HG02610 (cell line): Measurements from ENCODE around the gene FANCD2.
"Not testable (repeated sequence)": the region's sequence is repeated elsewhere in the genome, so short reads cannot be mapped to it uniquely, and the experiment has no call there.

Experiments
- ATAC-seq: cut with Tn5 transposase; IDR thresholded peaks from one replicate; pipeline ENCODE4 v1.9.1; 2021; ENCODE audit warnings: mild to moderate bottlenecking, moderate library complexity; ENCODE audit not compliant: unreplicated experiment

FANCD2 gene

DNA sequence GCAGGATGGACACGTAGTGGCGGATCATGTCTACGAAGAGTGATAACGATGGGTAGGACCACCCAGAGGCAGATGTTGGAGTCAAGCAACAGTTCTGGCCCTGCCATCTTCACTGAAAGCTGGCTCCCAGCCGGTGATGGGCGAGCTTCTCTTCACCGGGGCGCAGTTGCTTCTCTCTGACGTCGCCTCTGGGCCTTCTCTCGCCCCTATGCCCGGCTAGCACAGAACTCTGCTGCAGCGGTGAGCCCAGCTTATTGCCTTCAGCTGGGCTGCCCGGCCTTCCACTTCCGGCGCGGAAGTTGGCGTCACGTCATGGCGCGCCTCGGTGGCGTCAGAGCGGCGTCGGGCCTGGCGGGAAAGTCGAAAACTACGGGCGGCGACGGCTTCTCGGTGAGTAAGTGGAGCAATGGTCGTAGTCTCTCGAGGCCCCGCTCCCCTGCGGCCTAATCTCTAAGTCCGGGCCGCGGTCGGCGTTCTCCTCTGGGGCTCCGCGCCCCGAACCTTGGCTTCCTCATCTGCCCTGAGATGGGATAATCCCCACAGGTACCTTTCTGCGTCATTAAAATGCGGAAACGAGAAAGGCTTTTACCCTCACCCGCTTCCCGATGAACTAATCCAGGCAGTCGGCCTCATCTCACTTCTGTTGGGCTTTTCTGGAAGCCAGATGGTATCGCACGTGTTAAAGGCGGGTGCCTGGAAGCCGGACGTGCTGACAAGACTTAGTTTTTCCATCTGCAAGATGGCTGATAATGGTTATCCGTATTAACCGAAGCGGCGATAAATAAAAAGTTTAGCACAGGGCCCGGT lies at the start of gene FANCD2:
Gene FANCD2 (plus strand): TSS at position 354 of the 807 bp plus-strand sequence. CDS start 2,221 bp downstream, outside the sequence.
- peak; percentile 89 for ATAC-seq

DNA sequence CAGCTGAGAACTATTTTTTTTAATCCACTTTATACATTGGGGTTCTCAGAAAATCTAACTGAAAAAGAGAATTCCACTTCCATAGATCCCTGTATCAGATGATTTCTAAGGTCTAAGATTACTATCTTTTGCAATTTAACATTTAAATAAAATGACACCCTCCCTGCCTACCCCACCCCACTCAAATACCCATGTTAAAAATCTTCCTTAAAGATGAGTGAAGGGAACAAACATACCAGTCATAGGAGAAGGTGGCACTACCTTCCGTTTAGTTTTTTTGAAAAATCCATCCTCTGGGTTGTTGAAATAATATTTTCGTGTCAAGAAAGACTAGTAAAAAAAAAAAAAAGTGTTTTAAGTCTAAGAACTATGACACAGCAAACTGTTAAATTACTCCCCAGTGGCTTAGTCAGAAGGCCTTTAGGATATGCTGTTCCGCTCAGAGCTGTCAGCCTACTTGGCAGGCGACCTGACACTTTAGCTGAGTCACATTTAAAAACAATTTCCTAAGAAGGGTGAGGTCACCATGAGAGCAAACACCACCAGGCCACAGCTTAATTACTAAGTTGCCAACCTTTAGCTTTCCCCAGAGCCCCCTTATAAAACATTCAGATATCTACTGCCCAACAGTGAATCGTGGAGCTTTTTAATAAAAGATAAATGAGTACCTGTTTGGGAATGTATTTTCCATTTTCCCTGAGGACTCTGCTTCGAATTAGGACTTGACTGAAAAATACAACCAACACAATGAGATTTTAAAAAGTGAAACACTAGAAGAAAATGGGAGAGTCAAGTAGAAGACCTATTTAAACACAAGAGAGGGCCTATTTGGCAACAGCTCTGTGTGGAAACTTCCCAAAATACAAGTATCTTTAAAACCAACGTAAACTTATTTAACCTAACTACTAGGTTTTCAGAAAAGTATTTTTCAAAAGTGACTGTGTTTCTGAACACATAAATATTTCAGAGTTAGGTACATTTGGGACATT lies 49.2 kb upstream of the FANCD2 start:
- no peak for ATAC-seq

DNA sequence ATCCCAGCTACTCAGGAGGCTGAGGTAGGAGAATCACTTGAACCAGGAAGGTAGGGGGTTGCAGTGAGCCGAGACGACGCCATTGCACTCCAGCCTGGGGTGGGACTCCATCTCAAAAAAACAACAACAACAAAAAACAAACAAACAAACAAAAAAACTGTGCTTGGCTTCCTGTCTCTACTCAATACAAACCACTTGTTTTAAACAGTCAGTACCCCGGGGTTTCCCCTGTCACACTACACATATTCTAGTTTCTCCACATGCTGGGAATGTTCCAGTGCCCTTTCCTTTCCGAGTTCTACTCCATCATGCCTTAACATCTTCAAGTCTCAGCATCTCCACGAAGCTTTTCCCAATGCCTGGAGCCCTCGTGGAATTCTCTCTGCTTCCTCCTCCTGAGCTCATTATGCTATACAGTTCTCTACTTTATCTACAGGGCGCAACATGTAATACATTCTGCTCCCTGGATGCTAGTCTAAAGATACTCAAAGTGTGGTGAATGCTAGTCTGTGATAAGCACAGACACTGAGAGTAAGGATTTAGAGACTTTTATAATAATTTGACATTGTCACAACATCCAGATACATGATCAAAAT lies 47.4 kb upstream of the FANCD2 start:
- no peak for ATAC-seq

DNA sequence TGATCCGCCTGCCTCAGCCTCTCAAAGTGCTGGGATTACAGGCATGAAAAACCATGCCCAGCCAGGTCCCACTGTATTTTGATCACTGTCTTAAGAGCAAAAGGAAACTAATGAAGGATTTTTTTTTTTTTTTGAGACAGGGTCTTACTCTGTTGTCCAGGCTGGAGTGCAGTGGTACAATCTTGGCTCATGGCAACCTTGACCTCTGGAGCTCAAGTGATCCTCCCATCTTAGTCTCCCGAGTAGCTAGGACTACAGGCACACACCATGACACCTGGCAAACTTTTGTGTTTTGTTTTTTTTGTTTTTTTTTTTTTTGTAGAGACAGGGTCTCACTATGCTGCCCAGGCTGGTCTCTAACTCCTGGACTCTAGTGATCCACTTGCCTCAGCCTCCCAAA lies 46.0 kb upstream of the FANCD2 start:
- ATAC-seq: no peak

DNA sequence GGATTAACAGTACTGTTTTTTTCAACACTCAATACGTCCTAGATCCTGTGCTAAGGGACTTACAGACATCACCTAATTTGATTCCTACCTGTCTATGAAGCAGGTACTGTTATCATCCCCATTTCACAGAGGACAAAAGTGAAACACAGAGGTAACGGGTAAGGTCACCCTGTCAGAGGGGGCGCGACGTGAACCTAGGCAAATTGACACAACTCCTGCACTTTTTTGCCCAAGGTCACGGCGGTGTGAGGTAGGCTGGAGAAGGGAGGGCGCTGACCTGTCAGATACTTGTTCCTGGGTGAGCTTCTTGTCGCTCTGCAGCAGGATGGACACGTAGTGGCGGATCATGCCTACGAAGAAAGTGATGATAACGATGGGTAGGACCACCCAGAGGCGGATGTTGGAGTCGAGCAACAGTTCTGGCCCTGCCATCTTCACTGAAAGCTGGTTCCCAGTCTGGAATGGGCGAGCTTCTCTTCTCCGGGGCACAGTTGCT lies 40.0 kb upstream of the FANCD2 start:
- peak; percentile 26 for ATAC-seq

DNA sequence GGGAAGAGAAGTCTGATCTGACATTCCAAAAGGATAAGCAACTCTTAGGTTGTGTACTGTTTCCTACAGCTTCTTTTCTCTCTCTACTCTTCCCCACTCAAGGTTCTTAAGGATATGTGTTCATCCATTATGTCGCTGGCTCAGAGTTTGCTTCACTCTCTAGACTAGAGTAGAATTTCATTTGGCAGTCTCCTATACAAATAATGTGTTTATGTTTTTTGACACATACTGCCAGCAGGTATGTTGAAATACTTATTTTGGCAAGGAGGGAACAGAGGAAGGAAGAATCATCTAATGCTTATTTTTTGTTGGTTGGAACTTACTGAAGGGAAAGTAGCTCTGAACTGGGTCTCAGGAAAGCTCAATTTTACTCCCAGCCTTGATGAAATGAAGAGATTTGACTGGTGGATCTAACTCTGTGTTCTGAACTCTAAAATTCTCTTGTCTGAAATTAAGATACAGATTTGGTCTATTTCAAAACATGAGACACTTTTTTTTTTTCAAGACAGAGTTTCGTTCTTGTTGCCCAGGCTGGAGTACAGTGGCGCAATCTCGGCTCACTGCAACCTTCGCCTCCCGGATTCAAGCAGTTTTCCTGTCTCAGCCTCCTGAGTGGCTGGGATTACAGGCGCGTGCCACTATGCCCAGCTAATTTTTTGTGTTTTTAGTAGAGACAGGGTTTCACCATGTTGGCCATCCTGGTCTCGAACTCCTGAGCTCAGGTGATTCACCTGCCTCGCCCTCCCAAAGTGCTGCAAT lies 32.0 kb upstream of the FANCD2 start:
- ATAC-seq: no peak

DNA sequence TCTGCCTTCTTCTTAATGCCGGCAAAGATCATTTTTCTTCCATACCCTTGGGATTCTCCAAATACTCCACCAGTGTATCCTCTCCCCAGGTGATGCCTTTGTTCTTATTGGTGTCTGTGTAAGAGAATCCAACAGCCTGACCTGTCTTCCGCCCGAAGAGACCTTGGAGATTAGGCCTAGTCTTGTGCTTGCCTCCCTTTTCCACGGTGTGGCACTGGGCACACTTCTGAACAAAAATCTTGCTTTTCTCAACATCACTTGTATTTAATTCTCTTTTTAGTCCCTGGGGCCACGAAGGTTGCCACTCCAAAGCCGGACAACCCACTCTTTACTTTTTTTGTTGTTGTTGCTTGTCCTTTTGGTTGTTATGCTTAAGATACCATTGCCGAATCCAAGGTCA lies 25.6 kb upstream of the FANCD2 start:
- no peak for ATAC-seq

DNA sequence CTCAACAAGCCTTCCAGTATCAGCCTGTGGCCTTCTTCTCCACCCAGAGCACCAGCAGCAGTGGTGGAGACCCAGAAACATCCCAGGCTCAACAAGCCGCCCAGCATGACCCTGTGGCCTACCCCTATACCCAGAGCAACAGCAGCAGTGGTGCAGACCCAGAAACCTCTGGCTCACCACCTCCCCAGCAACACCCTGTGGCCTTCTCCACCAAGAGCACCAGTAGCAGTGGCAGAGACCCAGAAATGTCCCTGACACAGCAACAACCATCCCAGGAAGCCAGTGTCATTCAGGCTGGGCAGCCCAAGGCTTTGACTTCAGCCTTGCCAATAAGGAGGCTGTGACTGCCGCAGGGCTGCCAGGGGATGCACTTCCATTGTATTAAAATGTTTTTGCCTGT lies 23.3 kb upstream of the FANCD2 start:
- ATAC-seq: no peak

DNA sequence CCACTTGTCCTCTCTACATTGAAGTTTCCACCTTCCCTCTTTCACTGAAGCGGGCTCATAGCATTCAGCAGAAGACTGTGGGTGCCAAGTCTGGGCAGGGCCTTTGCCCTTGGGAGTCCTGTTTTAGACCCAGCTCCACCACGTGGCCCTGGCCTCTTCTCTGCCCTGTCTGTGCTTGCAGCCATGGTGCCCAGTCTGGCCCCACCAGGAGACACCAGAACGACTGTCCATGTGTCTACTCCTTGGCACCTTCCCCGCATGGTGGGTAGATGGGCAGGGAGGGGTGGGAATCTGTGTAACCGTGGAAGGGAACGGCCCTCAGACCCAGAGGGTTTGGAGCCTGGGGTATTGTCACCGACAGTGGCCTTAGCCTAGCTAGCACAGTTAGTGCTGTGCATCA lies 21.7 kb upstream of the FANCD2 start:
- no peak for ATAC-seq

DNA sequence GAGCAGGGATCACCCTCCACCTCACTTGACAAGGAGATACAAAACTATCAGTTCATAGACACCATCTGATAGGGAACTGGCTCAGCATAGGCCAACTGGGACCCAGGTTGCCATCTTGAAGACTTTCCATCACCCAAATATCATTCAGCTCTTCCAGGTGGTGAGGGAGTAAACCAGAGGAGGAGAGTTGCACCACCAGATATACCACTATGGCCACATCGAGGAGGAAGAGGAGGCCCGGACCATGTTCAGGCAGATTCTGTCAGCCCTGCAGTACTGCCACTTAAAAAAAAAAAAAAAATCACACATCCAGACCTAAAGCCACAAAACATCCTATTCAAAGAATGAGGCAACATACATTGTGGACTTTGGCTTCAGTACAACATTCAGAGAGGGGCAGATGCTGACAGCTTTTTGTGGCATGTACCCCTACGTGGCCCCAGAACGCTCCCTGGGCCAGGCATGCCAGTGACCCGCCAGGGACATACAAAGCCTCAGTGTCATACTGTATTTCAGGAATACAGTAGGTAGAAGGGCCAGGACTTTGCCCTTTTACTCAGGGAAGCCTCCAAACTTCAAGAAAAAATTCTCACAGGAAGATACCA lies 21.2 kb upstream of the FANCD2 start:
- no peak for ATAC-seq

DNA sequence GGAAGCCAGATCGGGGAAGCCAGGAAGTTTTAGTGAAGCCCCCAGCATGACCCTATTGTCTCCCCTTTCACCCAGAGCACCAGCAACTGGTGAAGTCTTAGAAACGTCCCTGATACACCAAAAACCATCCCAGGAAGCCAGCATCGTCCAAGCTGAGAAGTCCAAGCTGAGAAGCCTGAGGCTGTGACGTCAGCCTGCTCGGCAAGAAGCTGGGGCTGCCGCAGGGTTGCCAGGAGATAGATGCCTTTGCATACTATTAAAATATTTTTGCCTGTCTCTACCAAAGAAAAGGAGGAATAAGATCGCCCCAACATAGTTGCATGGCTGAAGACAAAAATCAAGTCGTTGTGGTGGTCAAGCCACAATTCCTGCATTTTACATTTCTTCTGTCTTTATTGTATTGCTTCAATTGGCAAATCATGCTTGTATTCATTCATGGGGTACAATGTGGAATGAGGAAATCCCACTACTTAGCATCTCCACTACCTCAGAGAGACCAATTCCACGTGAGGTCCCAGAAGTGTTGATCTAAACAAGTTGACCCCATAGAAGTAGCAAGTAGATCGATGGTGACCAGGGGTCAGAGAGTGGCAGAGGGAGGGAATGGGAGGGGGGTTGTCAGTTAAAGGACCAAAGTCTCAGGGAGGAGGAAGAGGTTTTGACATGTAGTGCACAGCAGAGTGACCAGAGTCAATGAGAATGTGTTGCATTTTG lies 20.0 kb upstream of the FANCD2 start:
- no peak for ATAC-seq

DNA sequence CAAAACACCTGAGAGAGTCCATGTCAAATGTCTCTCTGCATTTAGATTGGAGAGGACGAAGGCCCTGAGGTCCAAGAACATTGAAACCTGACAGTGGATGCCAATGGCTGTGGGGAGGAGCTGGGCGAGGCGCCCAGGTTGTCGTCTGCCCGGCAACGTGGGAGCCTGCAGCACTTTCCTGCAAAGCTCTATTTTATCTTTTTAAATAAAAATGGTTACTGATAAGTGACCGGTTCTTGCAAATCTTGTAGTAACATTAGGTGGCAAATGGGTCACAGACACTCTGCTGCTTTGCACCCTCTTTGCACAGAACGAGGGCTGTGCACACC lies 19.5 kb upstream of the FANCD2 start:
- no peak for ATAC-seq

DNA sequence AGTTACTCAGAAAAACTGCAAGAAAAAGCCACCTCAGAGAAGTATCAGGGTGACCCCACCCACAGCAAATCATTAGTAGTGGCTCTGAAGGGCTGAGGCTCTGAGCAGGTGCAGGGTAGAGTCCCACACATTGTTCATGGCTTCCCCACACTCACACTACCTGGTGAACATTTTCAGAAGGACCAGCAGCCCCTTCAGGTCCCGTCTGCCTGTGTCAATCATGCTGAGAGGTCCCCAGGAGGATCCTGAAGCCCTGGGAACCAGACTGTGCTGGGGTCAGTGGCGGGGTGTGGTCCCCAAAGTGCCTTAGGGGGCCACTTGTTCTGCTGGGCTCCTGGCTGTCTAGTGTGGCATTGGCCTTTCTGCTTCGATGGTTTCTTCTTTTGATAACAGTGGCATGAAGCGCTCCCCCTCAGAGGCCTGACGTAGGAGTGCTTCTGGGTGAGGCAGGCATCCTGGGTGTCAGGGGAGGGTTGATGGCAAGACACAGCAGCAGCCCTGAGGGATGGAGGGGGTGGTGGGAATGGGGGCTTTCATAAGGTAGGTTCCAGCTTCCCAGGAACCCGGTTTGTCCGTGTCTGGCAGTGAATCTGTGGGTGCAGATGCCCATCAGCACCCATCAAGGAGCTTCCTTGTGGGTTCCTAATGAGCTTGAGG lies 19.0 kb upstream of the FANCD2 start:
- ATAC-seq: no peak

DNA sequence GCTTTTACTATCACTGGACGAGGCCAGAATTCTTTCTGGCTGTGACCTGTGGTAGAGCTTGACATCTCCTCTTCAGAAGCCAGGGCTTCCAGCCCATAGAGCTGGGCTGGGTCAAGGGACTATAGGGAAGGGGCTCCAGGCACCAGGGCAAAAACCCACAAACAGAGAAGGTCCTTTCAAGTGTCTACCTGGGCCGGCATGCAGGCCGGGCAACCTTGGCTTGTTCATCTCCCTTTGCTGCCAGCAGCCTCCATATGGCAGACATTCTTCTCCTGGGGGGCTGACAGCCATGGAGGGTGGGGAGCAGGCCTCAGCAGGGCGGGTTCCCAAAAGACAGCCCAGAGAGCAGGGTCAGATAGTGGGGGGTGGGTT lies 18.0 kb upstream of the FANCD2 start:
- not testable (repeated sequence) for ATAC-seq

DNA sequence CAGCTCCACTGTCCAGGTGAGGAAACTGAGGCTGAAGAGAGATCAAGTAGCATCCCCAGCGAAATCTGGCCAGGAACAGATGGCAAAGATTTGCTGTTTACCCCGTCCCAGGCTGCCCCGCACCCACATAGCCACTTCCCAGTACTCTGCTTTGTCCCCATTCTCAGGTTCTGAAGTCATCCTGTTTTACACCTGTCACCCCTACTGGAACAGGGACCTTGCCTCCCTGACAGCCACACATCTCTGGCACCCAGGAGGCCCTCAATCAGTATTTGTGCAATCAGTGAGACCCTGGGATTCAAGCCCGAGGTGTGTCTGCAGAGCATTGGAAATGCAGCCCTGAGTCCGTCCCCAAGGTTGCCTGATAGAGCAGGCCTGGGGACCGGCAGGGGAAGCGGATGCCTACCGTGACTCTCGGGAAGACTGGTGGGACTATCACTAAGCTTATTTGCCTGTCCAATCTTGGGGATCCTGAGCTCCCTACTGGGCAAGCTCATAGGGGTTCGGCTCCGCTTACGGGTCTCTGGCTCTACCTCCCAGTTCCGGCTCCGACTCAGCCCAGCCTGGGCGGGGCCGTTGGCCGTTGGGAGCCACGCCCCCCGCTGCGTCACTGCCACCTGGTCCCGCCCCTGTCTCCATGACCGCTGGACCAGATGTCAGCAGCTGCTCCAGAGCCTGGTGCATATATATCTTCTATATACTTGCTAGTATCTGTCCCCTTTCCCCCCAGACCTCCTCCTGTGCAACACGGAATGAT lies 17.5 kb upstream of the FANCD2 start:
- peak; percentile 64 for ATAC-seq

DNA sequence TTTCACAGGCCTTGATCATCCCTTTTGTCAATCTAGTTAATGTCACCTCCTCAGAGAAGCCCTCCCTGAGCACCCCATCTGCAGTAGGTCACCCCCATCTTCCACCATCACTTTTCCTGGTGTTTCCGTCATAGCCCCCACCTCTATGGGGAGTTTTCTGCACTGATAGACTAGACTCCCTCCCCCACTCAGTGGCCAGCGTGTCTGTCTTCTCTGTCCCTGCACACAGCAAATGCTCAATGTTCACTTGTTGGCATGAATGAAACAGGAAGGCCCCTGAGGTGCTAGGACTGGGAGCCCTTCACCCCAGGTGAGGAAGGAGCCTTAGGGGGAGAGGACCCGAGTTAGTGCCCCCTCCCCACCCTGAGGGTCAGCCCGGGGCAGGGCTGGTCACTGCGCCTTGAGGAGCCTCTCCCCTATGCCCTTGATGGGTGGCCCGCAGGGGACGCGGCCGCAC lies 15.8 kb upstream of the FANCD2 start:
- ATAC-seq: no peak

DNA sequence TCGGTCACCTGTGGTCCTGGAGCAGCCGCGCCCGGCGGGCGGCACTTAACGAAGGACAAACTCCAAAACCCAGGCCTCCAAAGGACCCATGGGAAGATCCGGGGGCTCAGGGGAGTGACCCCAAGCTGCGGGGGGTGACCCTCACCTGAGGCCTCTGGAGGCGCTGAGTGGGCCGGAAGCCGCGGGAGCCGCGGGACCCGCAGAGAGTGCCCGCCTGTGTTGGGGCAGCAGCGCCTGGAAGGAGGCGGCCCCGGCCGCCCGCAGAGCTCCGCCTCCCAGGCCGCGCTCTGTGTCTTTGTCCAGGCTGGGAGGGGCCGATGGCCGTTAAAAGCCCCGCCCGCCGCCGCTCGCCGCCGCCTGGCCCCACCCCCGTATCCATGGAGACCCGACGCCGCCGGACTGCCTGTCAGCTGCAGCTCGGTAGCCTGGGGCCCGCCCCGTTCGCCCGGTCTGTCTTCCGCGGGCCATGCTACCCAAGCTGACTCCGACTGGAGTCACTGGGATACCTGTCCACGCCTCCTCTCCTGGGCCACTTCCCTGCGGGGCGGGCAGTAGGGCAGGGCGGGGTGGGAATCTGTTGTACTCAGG lies 15.3 kb upstream of the FANCD2 start:
- peak; percentile 88 for ATAC-seq

DNA sequence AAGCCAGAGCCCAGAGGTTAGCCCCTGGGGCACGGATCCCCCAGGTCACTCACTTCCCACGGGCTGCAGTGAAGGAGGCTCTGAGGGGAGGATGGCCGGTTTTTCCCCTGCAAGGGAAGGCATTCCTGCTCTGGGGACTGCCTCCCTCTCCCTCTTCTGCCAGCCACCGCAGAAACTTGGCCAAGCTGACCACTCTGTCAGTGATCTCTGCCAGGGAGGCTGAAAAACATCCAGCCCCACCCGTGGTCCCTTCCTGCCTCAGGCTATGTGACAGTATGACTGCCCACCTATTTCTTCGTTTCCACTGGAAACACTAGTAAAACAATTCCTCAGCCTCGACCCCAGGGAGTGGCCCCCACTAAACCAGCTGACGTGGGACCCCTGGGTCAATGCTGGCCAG lies 14.6 kb upstream of the FANCD2 start:
- no peak for ATAC-seq
